ENCODE results near the gene RFTN1.

The RFTN1 gene

GRCh38 chr3:16448639-16449070 is 64.8 kb downstream of the RFTN1 start:
- Histone ChIP-seq H3K9ac (ENCODE audit: low read depth, low read length, poor library complexity, severe bottlenecking) (no peak overlapping the region), H3K9me3 (ENCODE audit: insufficient read depth, low read depth, low read length) (no peaks in the 10 kb centered on the region), H4K20me1 (ENCODE audit: insufficient read depth, low read length, poor library complexity, severe bottlenecking) (no peaks in the 10 kb centered on the region), H3K4me3 (ENCODE audit: low read length, poor library complexity, severe bottlenecking) (no peak overlapping the region), H3F3A (ENCODE audit: low read depth) (no peaks in the 10 kb centered on the region), H3K4me2 (ENCODE audit: low read depth, low read length, poor library complexity, severe bottlenecking) (no peak overlapping the region), H3K79me2 (ENCODE audit: insufficient read depth, low read length) (peaks cover 96% of the 10 kb centered on the region), H3K27me3 (ENCODE audit: insufficient read depth, low read length, poor library complexity, severe bottlenecking) (no peaks in the 10 kb centered on the region), H3K36me3 (ENCODE audit: insufficient read depth, low read length) (peaks cover 25% of the 10 kb centered on the region; the same call in 1 of the 2 replicates), H3K4me1 (ENCODE audit: insufficient read depth, low read length, poor library complexity, severe bottlenecking) (peaks cover 24% of the 10 kb centered on the region), H2AFZ (ENCODE audit: low read length) (no peak overlapping the region), H3K9me2 (replicated peaks; ENCODE audit: low read depth, low read length) (no peaks in the 10 kb centered on the region)
- TF ChIP-seq EZH2phosphoT487 (IDR thresholded peaks at IDR 0.05; ENCODE audit: borderline replicate concordance) = no peak
- no peak for TF ChIP-seq CTCF (conservative IDR thresholded peaks at IDR 0.05; ENCODE audit: low read length)

- H3K4me2 ChIP-seq (ENCODE audit: low read depth, low read length, poor library complexity, severe bottlenecking) = no peak overlapping the region
- peaks cover 95% of the 10 kb centered on the region for H3K79me2 ChIP-seq (ENCODE audit: insufficient read depth, low read length)
- H3K9me2 ChIP-seq (replicated peaks; ENCODE audit: low read depth, low read length) = no peaks in the 10 kb centered on the region
Observed at GRCh38 chr3:16447135-16447534, 66.4 kb downstream of the RFTN1 start.

DNA sequence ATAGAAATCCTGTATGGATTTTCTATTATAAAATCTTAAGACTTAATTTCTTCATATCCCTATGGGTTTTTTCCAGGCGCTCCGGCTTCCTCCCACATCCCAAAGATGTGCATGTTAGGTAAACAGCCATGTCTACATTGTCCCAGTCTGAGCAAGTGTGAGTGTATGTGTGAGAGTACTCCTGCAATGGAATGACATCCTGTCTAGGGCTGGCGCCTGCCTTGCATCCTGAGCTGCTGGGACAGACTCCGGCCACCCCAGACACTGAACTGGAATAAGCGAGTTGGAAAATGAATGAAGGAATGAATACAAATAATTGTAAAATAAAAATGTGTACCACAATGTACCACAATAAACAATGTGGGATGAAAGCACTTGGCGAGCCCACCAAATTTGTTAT is 69.2 kb downstream of the RFTN1 start:
- no peak for TF ChIP-seq CTCF (conservative IDR thresholded peaks at IDR 0.05; ENCODE audit: low read length)
- TF ChIP-seq EZH2phosphoT487 (IDR thresholded peaks at IDR 0.05; ENCODE audit: borderline replicate concordance) = no peak

More at GRCh38 chr3:16447135-16447534, 66.4 kb downstream of the RFTN1 start:
- Histone ChIP-seq H3K4me1 (ENCODE audit: insufficient read depth, low read length, poor library complexity, severe bottlenecking) (peaks cover 24% of the 10 kb centered on the region), H3K4me3 (ENCODE audit: low read length, poor library complexity, severe bottlenecking) (no peak overlapping the region), H2AFZ (ENCODE audit: low read length) (no peak overlapping the region), H3F3A (ENCODE audit: low read depth) (no peaks in the 10 kb centered on the region), H3K27me3 (ENCODE audit: insufficient read depth, low read length, poor library complexity, severe bottlenecking) (no peaks in the 10 kb centered on the region), H3K36me3 (ENCODE audit: insufficient read depth, low read length) (peaks cover 10% of the 10 kb centered on the region; the same call in 1 of the 2 replicates), H3K9me3 (ENCODE audit: insufficient read depth, low read depth, low read length) (no peaks in the 10 kb centered on the region), H4K20me1 (ENCODE audit: insufficient read depth, low read length, poor library complexity, severe bottlenecking) (peaks cover 6% of the 10 kb centered on the region), H3K9ac (ENCODE audit: low read depth, low read length, poor library complexity, severe bottlenecking) (no peak overlapping the region)
- TF ChIP-seq CTCF (conservative IDR thresholded peaks at IDR 0.05; ENCODE audit: low read length) (no peak), EZH2phosphoT487 (IDR thresholded peaks at IDR 0.05; ENCODE audit: borderline replicate concordance) (no peak)

More for the DNA sequence above, 69.2 kb downstream of the RFTN1 start:
- H4K20me1 ChIP-seq (ENCODE audit: insufficient read depth, low read length, poor library complexity, severe bottlenecking) = peaks cover 10% of the 10 kb centered on the region
- no peak overlapping the region for H3K4me2 ChIP-seq (ENCODE audit: low read depth, low read length, poor library complexity, severe bottlenecking)
- peaks cover 85% of the 10 kb centered on the region for H3K79me2 ChIP-seq (ENCODE audit: insufficient read depth, low read length)
- no peak overlapping the region for H3K9ac ChIP-seq (ENCODE audit: low read depth, low read length, poor library complexity, severe bottlenecking)
- no peak overlapping the region for H3K4me3 ChIP-seq (ENCODE audit: low read length, poor library complexity, severe bottlenecking)
- H3K4me1 ChIP-seq (ENCODE audit: insufficient read depth, low read length, poor library complexity, severe bottlenecking) = peaks cover 11% of the 10 kb centered on the region
- H3K27me3 ChIP-seq (ENCODE audit: insufficient read depth, low read length, poor library complexity, severe bottlenecking) = no peaks in the 10 kb centered on the region
- H3F3A ChIP-seq (ENCODE audit: low read depth) = no peaks in the 10 kb centered on the region
- peaks cover 6% of the 10 kb centered on the region; the same call in 1 of the 2 replicates for H3K36me3 ChIP-seq (ENCODE audit: insufficient read depth, low read length)
- no peaks in the 10 kb centered on the region for H3K9me3 ChIP-seq (ENCODE audit: insufficient read depth, low read depth, low read length)
- no peak overlapping the region for H2AFZ ChIP-seq (ENCODE audit: low read length)
- H3K9me2 ChIP-seq (replicated peaks; ENCODE audit: low read depth, low read length) = no peaks in the 10 kb centered on the region

Measured in Loucy (cell line).